CD4-positive, alpha-beta T cell treated with Interleukin-21 for 1 hour (primary cell): Measurements from ENCODE around the gene SHISA3.

Experiments
- DNase-seq: peaks from one replicate; pipeline ENCODE4 v3.0.0-alpha.2; 2020

SHISA3 gene

DNA sequence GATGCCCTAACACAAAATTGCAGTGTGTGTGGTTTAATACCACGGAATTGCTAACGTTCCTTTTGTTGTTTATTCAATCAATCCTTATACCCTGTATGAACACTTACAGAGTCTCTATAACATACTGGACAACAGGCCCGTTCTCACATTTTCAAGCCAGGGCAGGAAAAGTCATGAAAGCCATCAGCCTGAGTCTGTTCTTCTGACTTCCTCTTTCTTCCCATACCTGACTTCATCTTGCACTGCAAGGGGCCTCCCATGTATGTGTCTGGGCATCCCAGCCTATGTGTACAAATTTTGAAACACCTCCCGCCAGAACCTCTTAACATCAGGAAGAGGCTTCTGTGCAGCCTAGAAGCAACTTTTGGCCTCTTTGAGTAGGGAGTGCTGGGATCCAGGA is 4.9 kb upstream of the SHISA3 start:
- DNase-seq, result no peak

DNA sequence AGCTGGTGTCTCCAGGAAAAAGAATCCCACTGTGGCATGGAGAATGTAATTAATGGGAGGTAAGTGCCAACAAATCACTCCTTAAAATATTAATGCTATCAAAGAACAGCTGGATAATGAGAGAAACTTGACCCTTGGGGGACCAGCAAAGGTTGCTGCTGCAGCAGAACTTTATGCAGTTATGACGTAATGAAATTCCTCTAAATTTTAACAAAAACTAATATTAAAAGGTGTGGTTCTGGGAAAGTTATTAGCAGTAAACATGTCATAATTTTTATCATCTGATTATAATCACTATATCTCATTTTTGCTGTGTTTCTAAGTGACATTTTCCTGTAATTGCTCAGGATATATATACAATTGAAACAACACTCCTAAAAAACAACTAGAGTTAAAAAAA is 1.7 kb upstream of the SHISA3 start:
- DNase-seq, result no peak

DNA sequence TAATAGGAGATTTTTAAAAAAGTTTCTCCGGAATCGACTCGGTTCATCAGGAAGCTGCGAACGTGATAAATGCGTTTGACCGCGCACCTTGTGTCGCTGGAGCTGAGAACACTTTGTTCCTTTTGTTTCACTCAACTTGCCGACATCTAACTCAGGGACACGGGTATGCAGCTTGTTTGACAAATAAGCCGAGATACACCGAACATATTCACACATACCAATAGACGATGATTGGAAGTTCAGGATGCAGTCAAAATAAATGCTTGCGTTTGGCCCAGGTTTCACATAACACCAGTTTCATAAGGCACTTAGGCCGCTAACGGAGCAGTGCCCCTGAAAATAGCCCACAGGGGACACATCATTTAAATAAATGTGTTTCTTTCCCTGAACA is 932 bp upstream of the SHISA3 start:
- no peak for DNase-seq

DNA sequence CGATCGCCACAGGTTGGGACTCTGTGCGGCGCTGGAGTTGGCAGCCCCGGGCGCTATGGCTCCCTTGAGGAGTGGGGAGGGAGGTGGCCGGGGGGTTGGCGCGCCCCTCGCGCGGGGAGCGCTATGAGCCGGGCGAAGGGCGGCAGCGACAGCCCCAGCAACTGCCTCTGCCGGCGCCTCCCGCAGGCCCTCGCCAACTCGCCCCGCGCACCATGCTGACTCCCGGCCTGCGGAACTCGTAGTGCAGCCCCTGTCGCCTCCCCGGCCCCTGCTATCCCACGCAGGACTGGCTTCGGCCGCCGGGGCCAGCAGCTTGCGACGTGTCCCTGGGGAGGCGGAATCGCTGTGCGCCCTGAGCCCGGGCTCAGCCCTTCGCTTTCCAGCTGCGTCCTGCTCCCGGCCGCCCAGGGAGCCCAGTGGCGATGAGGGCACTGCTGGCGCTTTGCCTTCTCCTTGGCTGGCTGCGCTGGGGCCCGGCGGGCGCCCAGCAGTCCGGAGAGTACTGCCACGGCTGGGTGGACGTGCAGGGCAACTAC is 415 bp downstream of the SHISA3 start:
- DNase-seq, result no peak

DNA sequence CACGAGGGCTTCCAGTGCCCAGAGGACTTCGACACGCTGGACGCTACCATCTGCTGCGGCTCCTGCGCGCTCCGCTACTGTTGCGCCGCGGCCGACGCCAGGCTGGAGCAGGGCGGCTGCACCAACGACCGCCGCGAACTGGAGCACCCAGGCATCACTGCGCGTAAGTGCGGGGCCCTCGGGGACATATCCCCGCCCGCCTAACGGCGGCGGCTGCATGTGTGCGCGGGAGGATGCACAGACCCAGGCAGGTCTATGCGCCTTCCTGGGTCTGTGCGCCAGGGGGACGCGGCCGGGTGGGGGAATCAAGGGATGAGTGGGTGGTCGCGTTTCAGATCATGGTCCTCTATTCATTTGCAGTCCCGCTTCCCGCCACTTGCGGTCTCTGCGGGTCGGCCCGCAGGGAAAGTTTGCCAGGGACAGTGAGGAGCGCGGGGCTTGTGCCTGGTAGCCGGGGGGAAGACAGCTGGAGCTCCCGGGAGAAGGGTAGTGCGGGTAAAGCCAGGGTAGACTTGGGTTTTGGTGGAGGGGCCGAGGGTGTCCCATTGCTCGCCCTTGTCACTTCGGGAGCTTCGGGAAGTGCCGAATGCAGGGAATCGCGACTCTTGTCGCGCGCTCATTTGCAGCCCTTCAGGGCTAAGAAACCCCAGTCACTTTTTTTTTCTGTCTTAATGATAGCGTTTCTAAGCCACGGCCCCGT is 1.0 kb downstream of the SHISA3 start:
- no peak for DNase-seq

DNA sequence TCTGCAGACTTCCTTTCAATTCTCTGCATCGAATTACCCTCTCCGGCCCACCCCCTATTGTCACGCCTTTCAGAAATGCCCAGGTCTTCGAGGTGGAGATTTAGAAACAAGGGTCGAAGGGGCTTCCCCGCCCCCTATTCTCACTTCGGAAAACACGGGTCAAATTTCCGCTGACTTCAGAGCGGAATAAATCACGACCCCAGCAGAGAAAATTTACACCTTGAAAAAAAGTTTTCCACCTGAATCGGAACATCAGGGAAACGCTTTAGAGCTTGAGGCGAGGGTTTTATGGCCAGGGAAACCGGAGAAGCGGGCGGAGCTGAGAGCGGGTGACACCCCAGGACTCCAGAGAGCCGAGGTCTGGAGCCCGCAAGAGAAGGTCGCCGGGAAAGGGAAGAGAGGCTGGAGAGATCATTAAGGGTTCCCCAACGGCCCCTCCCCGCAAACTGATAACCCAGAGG is 1.6 kb downstream of the SHISA3 start:
- DNase-seq, result no peak

DNA sequence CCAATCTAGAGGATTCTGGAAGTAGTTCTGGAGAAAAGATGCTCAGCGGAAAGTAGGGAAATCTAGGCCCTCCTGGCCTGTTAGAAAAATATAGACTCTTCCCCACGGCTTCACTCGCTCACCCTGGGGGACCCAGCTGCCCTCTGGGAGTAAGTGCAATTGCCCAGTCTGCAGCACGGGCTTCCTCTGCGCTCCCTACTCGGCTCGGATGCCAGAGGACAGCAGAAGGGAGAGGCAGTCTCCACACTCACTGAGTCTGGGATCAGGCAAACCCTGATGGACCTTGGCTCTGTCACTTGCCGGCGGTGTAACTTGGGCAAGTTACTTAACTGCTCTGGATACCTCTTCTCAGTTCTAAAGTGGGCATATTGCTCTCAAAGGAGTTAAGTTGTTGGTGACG is 2.1 kb downstream of the SHISA3 start:
- no peak for DNase-seq

DNA sequence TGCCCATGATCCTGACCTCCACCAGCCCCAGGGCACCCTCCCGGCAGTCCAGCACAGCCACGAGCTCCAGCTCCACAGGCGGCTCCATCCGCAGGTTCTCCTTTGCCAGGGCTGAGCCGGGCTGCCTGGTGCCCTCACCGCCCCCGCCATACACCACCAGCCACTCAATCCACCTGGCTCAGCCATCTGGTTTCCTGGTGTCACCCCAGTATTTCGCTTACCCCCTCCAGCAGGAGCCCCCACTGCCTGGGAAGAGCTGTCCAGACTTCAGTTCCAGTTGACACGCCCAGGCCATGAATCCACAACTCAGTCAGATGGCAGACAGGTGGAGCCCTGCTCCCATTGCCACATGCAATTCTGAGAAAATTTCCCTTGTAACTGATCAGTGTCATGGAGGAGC is 3.9 kb downstream of the SHISA3 start:
- DNase-seq, result no peak

DNA sequence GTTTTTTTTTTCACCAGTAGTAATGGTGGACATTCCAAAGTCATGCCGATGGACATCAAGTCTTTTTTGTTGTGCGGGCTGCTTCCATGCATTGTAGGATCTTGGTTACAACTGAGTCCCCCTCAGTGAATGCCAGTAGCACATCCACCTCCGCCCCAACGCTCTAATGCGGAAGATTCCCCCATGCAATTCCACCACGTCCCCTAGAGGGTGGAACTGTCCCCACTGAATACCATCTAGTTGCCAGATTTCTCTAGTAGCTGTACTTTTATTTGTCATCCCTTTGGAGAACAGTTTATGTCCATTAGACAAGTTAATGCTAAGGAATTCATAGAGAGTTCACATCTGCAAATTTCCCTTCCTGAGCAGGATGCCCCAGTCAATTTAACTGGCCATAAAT is 6.7 kb downstream of the SHISA3 start:
- DNase-seq, result no peak

DNA sequence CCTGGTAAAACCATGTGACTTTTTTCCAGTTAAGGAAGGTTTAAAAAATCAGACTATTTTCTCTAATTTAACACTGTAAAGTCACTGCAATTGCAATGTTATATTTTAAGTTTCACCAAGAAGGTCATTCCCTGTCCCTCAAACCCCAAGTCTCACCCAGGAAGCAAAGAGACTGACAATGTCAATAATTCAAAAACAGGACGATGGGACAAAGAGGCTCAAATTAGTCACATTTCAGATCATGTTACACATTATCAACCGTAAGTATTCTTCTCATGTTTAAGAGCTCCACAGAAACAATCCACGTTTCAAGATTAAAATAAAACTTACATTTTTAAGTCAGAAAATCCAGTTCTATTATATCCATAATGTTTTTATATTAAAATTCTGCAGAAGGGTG is 13.2 kb downstream of the SHISA3 start:
- DNase-seq, result no peak

DNA sequence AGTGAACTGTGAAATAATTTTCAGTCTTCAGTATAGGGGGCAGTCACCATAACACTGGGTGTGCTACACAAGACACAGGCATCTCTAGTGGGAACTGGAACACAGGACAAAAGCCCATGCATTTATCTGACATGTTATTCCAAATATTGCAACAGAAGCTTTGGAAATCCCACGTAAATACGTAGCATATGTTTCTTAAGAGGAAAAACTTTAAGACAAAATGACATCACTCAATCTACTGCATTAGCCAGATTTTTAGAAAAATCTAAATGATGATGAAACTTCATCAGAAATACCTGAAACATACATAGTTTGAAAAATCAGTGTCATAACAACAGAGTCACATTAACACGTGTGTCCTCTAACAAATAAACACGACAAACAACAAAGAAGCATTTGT is 14.5 kb downstream of the SHISA3 start:
- no peak for DNase-seq

DNA sequence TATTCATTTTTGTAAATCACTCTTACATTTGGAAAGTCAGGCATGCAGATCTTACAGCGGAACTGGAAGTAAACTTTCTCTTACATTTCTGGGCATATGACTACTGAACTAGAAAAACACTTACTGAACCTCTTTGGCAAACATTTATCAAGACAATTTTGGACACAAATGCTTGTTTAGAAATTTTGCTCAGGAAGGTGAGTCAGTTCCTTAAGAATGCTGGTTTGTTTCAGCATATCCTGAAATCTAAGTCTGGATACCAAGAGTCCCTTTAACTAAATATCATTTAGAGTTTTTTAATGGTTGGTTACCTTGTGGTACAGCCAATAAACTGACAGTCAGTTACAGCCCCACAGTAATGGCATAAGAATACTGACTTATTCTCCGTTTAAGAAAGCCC is 15.0 kb downstream of the SHISA3 start:
- DNase-seq, result no peak

DNA sequence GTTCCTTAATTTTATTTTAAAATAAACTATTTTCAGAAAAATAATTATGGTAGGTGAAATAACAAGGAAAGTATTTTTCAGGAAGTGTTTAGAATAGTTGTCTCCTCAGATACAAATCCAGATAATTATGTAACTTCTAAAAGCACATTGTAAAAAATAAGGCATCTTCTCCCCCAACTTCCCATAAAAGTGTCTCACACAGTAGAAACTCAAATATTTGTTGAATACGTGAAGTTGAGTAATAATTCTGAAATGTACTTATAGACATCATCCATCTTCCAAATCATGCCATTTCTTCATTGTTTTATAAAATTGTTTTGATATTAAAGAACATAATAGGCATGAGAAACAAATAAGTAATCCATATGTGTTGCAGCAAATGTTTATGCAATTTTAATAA is 18.0 kb downstream of the SHISA3 start:
- no peak for DNase-seq

DNA sequence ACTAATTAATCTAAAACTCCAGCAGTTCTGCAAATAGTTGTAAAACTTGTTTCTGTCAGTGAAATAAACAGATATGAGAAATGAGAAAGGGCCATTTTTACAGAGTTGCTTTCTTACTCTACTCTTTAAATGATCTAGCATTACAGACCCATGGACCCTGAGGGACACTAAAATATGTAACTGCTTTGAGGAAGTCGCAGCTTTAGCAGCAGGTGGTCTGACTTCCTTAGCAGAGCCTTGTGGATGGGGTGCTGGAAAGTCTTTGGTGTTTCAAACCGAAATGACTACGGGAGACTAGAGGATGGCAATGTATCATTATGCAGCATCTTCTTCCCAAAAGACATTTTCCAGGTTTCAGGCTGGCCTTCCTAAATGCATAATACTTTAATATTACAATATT is 18.7 kb downstream of the SHISA3 start:
- no peak for DNase-seq

DNA sequence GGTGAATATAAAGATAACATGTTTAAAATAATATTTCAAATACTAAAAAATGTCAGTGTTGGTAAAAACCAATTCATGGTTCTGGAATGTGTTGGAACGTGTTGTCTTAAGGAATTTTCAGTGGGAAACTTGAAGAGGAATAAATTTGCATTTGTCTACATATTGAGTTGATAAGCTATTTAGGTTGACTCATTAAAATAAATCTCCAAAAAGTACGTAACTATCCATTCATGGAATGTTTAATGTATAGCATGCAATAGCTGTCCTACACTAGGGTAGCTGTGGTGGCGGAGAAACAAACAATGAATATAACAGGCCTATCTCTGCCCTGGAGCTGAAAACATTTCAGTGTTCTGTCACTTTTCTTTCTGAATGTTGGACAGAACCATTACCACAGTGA is 20.3 kb downstream of the SHISA3 start:
- no peak for DNase-seq

DNA sequence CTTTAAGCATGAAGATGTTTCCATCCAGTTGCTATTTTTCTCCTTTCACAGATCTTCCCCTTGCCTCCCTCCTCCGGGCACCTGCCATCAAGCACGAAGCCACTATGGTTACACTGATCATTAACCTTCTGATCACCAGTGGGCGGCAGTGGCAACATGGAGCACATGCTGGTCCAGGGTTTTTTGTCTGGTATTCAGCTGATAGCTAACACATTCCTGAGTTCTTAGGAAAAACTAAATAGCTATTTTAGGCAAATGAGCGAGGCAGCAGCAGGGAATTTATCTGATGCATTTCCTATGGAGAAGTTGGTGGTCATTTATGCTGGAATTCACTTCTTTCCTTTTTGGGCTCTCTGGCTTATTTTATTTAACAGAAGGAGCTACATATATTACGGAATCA is 22.9 kb downstream of the SHISA3 start:
- DNase-seq, result no peak

DNA sequence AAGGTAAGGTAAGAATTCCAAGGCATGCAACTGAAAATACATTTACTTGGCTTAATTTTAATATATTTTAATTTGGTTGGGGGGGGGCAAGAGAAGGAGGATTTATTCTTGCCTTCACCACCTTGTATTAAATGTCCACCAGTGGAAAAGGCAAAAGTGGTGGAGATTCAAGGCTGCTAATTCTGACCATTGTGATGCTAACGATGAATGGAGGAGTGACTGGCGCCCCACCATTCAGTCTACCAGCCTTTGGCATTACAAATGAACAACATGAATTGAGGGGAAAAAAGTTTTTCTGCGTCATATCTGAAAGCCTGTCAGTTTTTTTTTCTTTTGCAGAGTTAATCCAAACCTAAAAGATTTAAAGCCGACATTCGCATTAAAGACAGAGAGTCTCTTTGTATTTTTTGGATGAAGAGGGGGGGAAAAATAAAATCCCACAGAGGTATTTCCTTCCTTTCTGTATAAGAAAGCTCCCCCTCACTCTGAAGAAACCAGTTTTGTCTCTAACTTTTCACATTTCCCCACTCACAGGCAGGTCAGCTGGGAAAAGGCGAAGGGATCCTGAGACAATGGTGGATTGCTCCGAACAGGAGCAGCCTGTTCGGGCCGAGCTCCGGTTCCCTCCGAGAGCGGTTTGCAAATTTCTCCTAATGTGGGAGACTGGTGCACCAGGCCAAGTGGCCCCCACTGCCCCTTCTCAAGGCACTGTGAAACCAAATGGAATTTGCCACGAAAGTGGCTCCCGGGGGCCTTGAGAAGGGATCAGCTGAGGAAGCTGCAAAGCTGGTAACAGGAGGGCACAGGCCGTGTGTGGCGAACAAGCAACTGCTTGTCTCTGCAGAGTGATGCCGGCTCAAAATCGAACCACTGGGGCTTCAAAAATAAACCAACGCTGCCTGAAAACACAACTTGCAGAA is 28.1 kb downstream of the SHISA3 start:
- DNase-seq, result no peak

DNA sequence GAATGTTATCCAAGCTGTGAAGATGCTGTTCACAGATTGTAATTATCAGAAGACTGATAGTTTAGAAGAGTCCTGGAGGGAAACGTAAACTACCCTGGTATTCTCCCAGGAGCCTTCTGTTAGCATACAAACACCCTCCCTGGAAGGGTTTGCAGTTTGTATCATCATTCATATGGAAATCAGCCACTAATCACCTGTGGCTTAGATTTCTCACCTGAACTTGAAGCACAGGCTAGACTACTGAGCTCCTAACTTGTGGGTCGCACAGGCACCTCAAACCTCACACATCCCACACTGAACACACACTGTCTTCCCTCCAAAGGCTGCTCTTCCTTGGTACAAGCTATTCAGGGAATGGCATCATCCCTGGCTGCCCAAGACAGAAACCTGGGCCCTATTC is 30.7 kb downstream of the SHISA3 start:
- DNase-seq, result no peak

DNA sequence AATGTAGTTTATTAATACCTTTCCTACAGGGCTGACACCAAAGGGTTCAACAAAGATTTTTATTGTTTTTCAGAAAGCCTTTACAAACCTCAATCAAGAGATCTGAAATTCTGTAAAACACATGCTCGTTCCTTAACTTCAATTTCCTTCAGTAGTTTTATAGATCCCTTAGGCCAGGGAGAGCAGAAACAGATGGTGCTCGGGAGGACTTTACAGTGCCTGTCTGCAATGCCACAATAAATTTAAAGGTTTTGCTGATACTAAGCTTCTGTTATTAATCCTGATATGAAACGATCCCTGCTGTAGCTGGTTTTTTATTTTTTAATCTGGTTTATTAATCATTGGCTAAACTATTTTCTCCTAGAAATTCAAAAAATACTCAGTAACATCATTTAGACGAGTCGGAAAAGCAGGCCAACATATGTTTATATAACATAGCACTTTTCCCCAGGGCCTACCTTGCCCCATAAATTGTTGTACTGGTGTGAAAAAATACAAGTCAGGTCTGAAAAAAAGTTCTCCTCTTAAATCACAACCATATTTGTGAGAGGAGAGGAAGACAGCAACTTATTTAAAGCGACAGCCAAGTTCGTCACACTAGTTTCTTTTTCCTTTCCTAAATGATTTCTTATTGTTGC is 39.8 kb downstream of the SHISA3 start:
- DNase-seq, result no peak

DNA sequence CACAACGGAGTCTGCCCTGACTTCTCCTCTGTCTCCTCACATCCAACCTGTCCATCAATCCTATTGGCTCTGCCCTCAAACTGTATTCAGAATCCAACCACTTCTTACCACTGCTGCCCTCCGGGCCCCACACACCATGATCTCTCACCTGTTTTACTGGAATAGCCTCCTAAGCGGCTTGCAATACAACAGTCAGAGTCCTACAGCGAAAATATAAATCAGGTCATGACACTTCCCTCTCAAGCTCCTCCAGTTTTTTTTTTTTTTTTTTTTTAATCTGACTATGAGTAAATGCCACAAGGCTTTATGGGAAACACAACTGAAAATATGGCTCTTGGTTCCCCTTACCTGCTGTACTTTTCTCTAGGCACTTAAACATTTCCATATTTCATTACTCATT is 42.8 kb downstream of the SHISA3 start:
- DNase-seq, result no peak

DNA sequence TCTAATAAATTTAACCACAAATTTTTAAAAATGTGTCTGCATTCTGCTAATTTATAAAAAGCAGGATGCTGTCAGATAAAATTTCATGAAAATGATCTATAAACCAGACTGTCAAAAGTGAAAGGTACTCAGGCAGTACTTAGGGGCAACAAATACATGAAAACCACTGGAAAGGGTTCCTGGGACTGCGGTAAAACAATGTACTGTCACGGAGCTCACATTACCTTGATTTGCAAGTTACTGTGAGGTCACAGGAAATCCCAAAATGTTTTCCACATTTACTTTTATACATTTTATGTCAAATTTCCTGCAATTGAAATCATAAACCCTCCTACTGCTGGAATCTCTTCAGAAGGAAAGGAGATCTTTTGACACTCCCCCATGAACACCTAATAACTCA is 45.3 kb downstream of the SHISA3 start:
- DNase-seq, result no peak

DNA sequence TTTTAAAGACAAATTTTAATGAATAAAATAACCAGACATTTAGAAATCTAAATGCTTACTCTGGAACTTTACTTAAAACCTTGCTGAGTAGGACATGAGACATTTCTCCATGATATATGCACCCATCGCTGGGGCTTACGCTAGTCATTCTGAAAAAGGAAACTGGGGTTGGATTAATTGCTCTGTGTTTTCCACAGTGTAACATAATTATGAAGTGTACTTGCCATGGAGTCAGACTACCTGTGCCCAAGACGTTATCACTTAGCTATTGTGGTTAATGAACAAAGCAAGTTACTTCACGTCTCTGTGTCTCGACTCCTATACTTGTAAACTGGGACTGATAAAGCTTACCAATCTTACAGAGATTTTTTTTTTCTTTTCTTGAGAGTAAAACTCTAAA is 47.8 kb downstream of the SHISA3 start:
- DNase-seq, result no peak

DNA sequence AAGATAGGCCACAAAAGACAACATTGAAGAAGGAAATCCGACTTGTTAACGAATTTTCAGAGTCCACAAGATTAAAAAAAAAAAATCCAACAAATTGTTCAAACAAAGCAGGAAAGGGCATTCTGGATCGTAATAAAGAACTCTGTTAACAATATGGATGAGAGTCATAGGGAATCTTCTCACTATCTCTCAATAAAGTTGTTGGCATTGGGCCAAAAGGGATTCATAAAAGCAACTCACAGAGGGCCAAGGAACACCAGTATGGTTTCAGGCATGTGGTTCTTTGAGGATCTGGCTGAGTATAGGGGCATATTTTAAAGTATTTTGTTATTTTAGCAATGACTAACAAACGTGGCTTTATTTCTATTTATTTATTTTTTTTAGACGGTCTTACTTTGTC is 49.5 kb downstream of the SHISA3 start:
- DNase-seq, result no peak
